ENCODE data around the gene C19orf67.
A peak's percentile ranks its signal among the peaks of the same experiment; 100 is the strongest.

Gene C19orf67

DNA sequence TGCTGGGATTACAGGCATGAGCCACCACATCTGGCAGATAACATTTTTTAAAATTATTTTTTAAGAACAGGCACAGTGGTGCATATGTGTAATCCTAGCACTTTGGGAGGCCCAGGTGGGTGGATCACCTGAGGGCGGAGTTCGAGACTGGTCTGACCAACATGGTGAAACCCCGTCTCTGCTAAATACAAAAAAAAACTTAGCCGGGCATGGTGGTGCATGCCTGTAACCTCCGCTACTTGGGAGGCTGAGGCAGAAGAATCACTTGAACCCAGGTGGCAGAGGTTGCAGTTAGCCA is 23.1 kb downstream of the C19orf67 start:
- no peak for DNase-seq (ENCODE audit: low read depth)
- Histone ChIP-seq H3K9ac (ENCODE audit: low read length) (no peak overlapping the region), H3K4me1 (ENCODE audit: control insufficient read depth, insufficient read depth, low read length) (peaks cover 5% of the 10 kb centered on the region), H3K36me3 (ENCODE audit: control insufficient read depth, insufficient read depth, low read length, severe bottlenecking) (no peaks in the 10 kb centered on the region), H3K9me3 (ENCODE audit: control insufficient read depth, low read length) (no peaks in the 10 kb centered on the region), H3K27me3 (replicated peaks; ENCODE audit: control insufficient read depth, insufficient read depth, low read length) (peaks cover 31% of the 10 kb centered on the region), H3K4me3 (ENCODE audit: low read length) (no peak overlapping the region)

DNA sequence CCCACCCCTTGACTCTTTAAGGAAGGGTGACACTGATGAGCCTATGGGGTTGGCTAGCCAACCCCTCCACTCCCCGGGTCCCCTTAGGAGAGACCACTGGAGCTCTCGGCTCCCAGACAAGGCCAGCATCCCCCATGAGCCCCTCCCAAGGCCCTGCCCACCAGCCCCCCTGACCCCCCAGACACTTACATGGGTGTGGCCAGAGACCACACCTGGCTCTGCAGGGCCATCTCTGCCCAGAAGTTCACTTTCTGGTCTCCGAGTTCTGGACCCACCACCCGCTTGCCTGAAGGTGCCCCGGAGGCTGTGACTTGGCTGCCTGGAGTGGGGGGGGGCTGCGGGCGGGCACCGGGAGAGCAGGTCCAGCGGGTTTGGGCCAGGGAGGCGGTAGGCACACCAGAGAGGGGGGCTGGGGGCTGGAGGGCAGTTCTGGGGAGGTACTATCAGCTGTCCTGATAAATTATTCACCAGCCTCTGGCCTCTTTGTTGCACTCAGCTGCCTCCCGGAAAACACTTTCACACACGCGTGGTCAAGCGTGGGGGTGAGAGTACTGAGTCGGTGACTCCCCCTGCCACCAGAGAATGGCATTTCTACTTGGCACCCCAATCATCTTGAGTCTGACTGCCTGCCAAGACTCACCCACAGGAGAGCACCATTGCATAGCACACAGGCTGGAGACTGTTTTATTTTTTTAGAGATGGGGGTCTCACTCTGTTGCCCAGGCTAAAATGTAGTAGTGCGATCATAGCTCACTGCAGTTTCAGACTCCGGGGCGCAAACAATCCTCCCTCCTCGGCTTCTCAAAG is 23.6 kb downstream of the C19orf67 start, which contains the start of gene PALM3:
Gene PALM3, minus strand, starts transcription at position 326 of the 807 bp plus-strand sequence. Its CDS starts 96 bp downstream, at position 230.
- Histone ChIP-seq H3K4me1 (ENCODE audit: control insufficient read depth, insufficient read depth, low read length) (peaks cover 5% of the 10 kb centered on the region), H3K9ac (ENCODE audit: low read length) (no peak within 1 kb of the TSS), H3K9me3 (ENCODE audit: control insufficient read depth, low read length) (no peaks in the 10 kb centered on the region), H3K36me3 (ENCODE audit: control insufficient read depth, insufficient read depth, low read length, severe bottlenecking) (no peaks in the 10 kb centered on the region), H3K27me3 (replicated peaks; ENCODE audit: control insufficient read depth, insufficient read depth, low read length) (peaks cover 31% of the 10 kb centered on the region), H3K4me3 (ENCODE audit: low read length) (no peak within 1 kb of the TSS)
- no peak for DNase-seq (ENCODE audit: low read depth)

DNA sequence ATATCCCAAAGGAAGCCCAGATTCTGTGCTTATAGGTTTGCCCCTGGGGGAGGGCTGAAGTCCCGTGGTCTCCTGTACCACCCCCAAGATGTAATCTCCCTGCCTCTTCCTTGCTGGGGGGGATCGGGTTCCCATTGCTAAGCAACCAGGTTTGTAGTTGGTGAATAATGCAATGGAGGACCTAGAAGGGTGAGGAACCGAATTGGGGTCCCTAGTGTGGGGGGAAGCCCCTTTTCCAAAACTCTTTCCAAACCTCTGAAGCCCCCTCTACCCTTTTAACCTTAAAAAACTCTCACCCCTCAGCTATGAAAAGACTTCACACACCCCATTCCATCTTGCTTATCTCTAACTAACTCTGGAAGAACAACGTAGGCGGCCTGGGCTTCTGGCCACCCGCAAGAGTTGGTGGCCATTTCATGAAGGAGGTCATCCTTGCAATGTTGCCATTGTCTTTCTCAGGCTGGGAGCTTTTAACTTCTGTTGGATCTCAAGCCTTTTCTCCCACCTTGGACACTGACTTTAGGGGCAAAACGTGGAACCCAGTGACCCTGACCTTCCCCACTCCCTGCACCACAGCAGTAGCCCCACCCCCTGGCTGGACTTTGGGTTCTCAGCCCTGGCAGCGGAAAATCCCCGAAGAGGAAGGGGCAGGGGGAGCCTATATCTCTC is 24.4 kb downstream of the C19orf67 start:
- H3K9ac ChIP-seq (ENCODE audit: low read length): no peak overlapping the region
- H3K4me1 ChIP-seq (ENCODE audit: control insufficient read depth, insufficient read depth, low read length): peaks cover 5% of the 10 kb centered on the region
- DNase-seq (ENCODE audit: low read depth): no peak
- no peaks in the 10 kb centered on the region for H3K9me3 ChIP-seq (ENCODE audit: control insufficient read depth, low read length)
- H3K4me3 ChIP-seq (ENCODE audit: low read length): no peak overlapping the region
- H3K36me3 ChIP-seq (ENCODE audit: control insufficient read depth, insufficient read depth, low read length, severe bottlenecking): no peaks in the 10 kb centered on the region
- H3K27me3 ChIP-seq (replicated peaks; ENCODE audit: control insufficient read depth, insufficient read depth, low read length): peaks cover 31% of the 10 kb centered on the region

DNA sequence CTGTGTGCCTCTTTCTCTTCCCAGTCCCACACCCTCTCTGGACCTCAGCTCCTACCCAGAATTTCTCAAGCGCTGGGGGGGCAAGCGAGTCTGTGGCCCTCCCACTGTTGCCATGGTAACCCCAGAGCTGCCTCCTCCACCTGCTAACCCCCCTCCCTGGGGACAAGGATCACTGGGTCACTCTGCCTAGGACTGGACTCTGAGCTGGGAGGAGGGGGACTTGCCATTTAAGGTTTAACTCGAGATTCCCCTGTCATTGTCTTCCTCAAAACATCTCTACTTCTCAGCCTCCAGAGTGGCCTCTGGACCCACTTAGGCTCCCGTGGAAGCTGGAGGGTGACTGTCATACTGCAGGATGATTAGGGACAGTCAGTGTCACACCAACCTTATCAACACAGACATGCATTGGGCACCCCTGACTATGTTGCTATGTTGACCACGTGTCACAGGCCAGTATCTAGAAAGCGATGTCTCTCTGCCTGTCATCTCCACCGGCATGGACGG is 25.9 kb downstream of the C19orf67 start:
- Histone ChIP-seq H3K27me3 (replicated peaks; ENCODE audit: control insufficient read depth, insufficient read depth, low read length) (peaks cover 37% of the 10 kb centered on the region), H3K9me3 (ENCODE audit: control insufficient read depth, low read length) (no peaks in the 10 kb centered on the region), H3K36me3 (ENCODE audit: control insufficient read depth, insufficient read depth, low read length, severe bottlenecking) (no peaks in the 10 kb centered on the region), H3K4me1 (ENCODE audit: control insufficient read depth, insufficient read depth, low read length) (peaks cover 5% of the 10 kb centered on the region), H3K9ac (ENCODE audit: low read length) (no peak overlapping the region), H3K4me3 (ENCODE audit: low read length) (no peak overlapping the region)
- no peak for DNase-seq (ENCODE audit: low read depth)

GRCh38 chr19:14059093-14059480 is 26.5 kb downstream of the C19orf67 start:
- no peak overlapping the region for H3K4me3 ChIP-seq (ENCODE audit: low read length)
- H3K4me1 ChIP-seq (ENCODE audit: control insufficient read depth, insufficient read depth, low read length): peaks cover 5% of the 10 kb centered on the region
- peaks cover 37% of the 10 kb centered on the region for H3K27me3 ChIP-seq (replicated peaks; ENCODE audit: control insufficient read depth, insufficient read depth, low read length)
- no peak overlapping the region for H3K9ac ChIP-seq (ENCODE audit: low read length)
- no peaks in the 10 kb centered on the region for H3K36me3 ChIP-seq (ENCODE audit: control insufficient read depth, insufficient read depth, low read length, severe bottlenecking)
- DNase-seq (ENCODE audit: low read depth): peak; percentile 44
- no peaks in the 10 kb centered on the region for H3K9me3 ChIP-seq (ENCODE audit: control insufficient read depth, low read length)

- no peak for DNase-seq (ENCODE audit: low read depth)
- H3K9ac ChIP-seq (ENCODE audit: low read length): no peak overlapping the region
- no peaks in the 10 kb centered on the region for H3K36me3 ChIP-seq (ENCODE audit: control insufficient read depth, insufficient read depth, low read length, severe bottlenecking)
- H3K4me1 ChIP-seq (ENCODE audit: control insufficient read depth, insufficient read depth, low read length): peaks cover 5% of the 10 kb centered on the region
- no peak overlapping the region for H3K4me3 ChIP-seq (ENCODE audit: low read length)
- H3K9me3 ChIP-seq (ENCODE audit: control insufficient read depth, low read length): peaks cover 2% of the 10 kb centered on the region
- peaks cover 37% of the 10 kb centered on the region for H3K27me3 ChIP-seq (replicated peaks; ENCODE audit: control insufficient read depth, insufficient read depth, low read length)
Measured at GRCh38 chr19:14058182-14059092, 27.1 kb downstream of the C19orf67 start.

- Histone ChIP-seq H3K4me3 (ENCODE audit: low read length) (no peak overlapping the region), H3K4me1 (ENCODE audit: control insufficient read depth, insufficient read depth, low read length) (peaks cover 5% of the 10 kb centered on the region), H3K9ac (ENCODE audit: low read length) (no peak overlapping the region), H3K27me3 (replicated peaks; ENCODE audit: control insufficient read depth, insufficient read depth, low read length) (peaks cover 37% of the 10 kb centered on the region), H3K9me3 (ENCODE audit: control insufficient read depth, low read length) (peaks cover 6% of the 10 kb centered on the region), H3K36me3 (ENCODE audit: control insufficient read depth, insufficient read depth, low read length, severe bottlenecking) (no peaks in the 10 kb centered on the region)
- no peak for DNase-seq (ENCODE audit: low read depth)
Measured at GRCh38 chr19:14056741-14057356, 28.7 kb downstream of the C19orf67 start.

- no peak overlapping the region for H3K4me3 ChIP-seq (ENCODE audit: low read length)
- peaks cover 2% of the 10 kb centered on the region for H3K4me1 ChIP-seq (ENCODE audit: control insufficient read depth, insufficient read depth, low read length)
Measured at GRCh38 chr19:14056069-14056666, 29.4 kb downstream of the C19orf67 start.

GRCh38 chr19:14055396-14055795 is 30.2 kb downstream of the C19orf67 start:
- DNase-seq (ENCODE audit: low read depth): no peak
- Histone ChIP-seq H3K27me3 (replicated peaks; ENCODE audit: control insufficient read depth, insufficient read depth, low read length) (peaks cover 29% of the 10 kb centered on the region), H3K4me1 (ENCODE audit: control insufficient read depth, insufficient read depth, low read length) (no peaks in the 10 kb centered on the region), H3K9me3 (ENCODE audit: control insufficient read depth, low read length) (peaks cover 6% of the 10 kb centered on the region), H3K9ac (ENCODE audit: low read length) (no peak overlapping the region), H3K4me3 (ENCODE audit: low read length) (no peak overlapping the region), H3K36me3 (ENCODE audit: control insufficient read depth, insufficient read depth, low read length, severe bottlenecking) (no peaks in the 10 kb centered on the region)

More at GRCh38 chr19:14056069-14056666, 29.4 kb downstream of the C19orf67 start:
- no peak for DNase-seq (ENCODE audit: low read depth)
- Histone ChIP-seq H3K9ac (ENCODE audit: low read length) (no peak overlapping the region), H3K36me3 (ENCODE audit: control insufficient read depth, insufficient read depth, low read length, severe bottlenecking) (no peaks in the 10 kb centered on the region), H3K9me3 (ENCODE audit: control insufficient read depth, low read length) (peaks cover 6% of the 10 kb centered on the region), H3K27me3 (replicated peaks; ENCODE audit: control insufficient read depth, insufficient read depth, low read length) (peaks cover 33% of the 10 kb centered on the region)

GRCh38 chr19:14054721-14055120 is 30.9 kb downstream of the C19orf67 start:
- no peaks in the 10 kb centered on the region for H3K36me3 ChIP-seq (ENCODE audit: control insufficient read depth, insufficient read depth, low read length, severe bottlenecking)
- no peak overlapping the region for H3K9ac ChIP-seq (ENCODE audit: low read length)
- H3K4me3 ChIP-seq (ENCODE audit: low read length): no peak overlapping the region
- H3K27me3 ChIP-seq (replicated peaks; ENCODE audit: control insufficient read depth, insufficient read depth, low read length): peaks cover 23% of the 10 kb centered on the region
- no peaks in the 10 kb centered on the region for H3K4me1 ChIP-seq (ENCODE audit: control insufficient read depth, insufficient read depth, low read length)
- no peak for DNase-seq (ENCODE audit: low read depth)
- H3K9me3 ChIP-seq (ENCODE audit: control insufficient read depth, low read length): peaks cover 6% of the 10 kb centered on the region

Measured in adipocyte (in vitro differentiated cells).